Activated CD4-positive, alpha-beta T cell treated with anti-CD3 and anti-CD28 coated beads for 1 hour (primary cell): ENCODE data around the gene PCDH19.
"Not testable (repeated sequence)": the region's sequence is repeated elsewhere in the genome, so short reads cannot be mapped to it uniquely, and the experiment has no call there.

ENCODE experiments used
- DNase-seq: peaks from one replicate; pipeline ENCODE4 v3.0.0-alpha.2; 2020

The PCDH19 gene, protein sequence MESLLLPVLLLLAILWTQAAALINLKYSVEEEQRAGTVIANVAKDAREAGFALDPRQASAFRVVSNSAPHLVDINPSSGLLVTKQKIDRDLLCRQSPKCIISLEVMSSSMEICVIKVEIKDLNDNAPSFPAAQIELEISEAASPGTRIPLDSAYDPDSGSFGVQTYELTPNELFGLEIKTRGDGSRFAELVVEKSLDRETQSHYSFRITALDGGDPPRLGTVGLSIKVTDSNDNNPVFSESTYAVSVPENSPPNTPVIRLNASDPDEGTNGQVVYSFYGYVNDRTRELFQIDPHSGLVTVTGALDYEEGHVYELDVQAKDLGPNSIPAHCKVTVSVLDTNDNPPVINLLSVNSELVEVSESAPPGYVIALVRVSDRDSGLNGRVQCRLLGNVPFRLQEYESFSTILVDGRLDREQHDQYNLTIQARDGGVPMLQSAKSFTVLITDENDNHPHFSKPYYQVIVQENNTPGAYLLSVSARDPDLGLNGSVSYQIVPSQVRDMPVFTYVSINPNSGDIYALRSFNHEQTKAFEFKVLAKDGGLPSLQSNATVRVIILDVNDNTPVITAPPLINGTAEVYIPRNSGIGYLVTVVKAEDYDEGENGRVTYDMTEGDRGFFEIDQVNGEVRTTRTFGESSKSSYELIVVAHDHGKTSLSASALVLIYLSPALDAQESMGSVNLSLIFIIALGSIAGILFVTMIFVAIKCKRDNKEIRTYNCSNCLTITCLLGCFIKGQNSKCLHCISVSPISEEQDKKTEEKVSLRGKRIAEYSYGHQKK (N-terminal part only)

DNA sequence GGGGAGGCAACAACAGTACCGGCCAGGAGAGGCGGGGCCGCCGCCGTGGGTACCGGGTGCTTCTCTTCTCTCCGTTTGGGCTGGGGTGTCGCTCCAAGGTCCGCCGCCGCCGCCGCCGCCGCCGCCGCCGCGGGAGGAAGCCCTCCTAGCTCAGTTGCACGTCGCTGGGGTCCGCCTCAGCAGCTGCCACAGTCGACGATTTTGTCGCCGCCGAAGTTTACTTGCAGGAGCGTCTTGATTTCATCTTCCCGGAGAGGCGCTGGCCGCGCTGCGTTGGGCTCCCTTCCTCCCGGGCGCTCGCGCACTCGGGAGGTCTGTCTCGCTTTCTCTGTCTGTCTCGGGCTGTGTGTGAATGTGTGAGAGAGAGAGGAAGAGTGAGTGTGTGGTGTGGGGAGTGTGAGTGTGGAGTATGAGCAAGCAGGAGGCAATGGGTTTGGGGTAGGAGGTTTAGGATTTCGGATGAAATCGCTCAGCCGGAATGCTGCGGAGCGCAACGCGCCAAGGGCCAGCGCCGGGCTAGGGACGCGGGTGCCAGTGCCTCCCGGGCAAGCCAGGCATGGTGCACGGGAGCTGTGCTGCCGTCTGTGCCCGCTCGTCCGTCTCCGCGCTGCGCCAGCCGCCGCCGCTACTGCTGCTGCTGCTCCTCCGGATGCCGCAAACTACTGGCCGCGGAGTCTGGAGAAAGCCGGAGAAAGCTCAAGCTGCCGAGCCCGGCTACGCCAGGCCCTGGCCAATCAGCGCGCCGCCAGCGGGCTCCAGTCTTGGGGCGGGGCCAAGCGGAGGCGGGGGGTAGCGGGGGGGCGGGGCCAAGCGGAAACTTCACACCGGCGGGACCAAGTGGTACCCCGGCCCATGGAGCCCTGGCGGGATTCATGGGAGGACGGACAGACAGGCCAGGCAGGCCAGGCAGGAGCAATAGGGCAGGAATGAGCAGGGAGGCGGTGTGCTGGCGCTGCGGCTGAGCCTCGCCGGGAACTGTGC lies at the start of gene PCDH19:
Gene PCDH19 (minus strand): TSS at position 664 of the 981 bp plus-strand sequence. CDS start 1,676 bp downstream, outside the sequence.
- DNase-seq = peak; percentile 10

DNA sequence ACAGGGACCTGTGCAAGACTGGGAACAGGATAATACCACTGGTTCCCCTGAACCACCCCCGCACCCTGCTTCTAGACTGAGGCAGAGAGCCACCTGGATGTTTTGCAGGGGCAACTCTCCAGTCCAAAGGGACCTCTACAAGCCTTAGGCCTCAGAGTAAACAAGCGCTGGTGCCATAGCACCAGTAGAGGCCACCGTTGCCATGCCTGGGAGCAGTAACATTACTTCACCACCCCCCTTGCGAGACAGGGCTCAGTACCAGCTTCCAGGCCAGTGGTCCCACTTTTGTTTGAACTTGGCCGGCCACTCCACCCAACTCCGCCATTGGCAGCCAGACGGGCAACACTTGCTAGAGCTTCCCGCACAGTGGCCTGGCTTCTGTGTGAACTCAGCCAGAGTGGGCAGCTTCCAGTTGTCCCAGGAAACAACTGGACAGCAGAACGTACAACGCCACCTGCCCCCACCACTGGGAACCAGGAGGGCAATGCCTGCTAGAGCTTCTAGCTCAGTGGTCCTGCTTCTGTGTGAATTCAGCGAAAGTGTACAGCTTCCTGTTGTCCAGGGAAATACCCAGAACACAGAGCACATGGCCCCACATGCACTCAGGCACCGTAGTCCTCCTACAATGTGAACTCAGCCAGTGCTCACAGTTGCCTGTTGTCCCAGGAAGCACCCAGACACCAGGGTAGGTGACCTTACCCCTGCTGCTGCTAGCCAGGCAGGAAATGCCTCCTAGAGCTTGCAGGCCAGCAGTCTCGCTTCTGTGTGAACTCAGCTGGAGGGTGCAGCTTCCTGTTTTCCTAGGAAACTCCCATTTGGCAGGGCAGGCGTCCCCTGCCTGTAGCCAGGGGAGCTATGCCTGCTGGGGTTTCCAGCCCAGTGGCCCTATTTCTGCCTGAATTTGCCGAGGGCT lies 39.9 kb upstream of the PCDH19 start:
- DNase-seq = no peak

DNA sequence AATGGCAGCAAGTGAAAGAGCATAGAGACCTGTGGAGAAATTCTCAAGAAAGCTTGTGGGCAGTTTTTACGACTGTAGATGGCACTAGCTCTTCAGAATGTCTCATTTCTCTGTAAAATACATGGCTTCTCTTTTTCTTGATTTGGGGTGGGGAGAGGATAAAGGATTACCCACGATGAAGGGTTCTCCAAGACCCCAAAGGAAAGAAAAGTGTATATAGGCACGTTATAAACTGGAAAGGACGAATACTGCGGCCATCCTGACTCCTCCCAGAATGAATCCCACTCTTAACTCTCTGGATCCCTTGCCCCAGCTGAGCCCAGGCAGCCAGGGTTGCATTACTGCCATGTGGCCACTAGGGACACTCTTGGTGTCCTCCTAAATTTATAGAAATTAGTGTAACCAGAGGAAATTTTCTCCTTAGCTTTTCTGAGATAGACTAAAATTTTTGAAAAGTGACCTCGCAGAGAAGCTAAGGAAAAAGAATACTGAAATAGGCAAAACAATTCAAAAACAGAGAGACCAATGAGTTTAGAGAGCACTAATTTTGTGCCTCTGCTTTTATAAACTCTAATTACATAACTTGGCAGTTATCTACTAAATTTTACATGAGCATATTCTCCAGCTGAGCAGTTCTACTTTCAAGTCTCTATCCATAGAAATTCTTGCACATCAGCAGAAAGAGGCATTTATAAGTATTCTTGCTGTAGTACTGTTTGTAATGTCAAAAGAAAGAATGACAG lies 37.8 kb upstream of the PCDH19 start:
- no peak for DNase-seq

DNA sequence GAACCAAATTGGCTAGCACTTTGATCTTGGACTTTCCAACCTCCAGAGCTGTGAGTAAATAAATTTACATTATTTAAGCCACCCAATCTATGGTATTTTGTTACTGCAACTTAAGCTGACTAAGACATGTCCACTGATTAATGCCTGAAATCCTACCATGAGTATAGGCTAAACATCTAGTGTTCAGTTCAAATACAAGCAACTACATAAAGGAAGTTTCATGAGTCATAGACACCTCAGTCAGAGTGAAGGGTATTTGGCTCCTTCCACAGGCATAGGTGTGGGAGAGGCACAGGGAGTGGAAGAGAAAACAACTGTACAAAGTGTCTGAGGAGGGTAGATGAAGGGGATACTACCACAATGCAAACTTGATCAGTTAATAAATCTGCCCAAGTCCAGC lies 35.5 kb upstream of the PCDH19 start:
- no peak for DNase-seq

DNA sequence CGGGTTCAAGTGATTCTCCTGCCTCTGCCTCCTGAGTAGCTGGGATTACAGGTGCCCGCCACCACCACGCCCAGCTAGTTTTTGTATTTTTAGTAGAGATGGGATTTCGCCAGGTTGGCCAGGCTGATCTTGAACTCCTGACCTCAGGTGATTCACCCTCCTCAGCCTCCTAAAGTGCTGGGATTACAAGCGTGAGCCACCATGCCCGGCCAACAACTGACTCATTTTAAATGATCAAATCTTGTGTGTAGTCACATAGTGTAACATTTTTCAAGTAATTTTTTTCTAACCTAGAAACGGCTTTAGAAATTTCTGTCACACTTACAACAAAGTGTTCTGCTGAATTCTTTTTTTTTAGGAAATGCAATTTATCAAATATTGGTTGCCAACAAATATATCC lies 31.2 kb upstream of the PCDH19 start:
- not testable (repeated sequence) for DNase-seq

DNA sequence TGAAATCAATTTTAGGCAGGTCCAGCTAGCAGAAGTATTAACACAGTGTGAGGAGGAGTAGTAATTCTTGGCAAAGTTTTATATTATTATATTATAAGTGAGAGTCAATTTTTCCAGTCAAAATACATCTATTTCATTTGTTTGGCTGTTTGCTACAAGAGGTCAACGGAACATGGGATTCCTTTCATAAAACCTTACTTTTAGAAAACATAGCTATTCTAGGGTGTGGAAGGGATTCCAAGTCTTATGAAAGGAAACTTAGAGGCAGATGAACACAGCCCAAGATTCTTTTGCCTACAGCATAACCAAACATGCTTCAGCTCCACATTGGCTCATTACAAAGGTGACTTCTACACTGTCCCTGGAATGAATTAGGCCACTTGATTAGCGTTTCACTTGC lies 29.9 kb upstream of the PCDH19 start:
- DNase-seq = no peak

- no peak for DNase-seq
Observed at GRCh38 chrX:100435726-100436125, 25.7 kb upstream of the PCDH19 start.

- DNase-seq = no peak
Observed at GRCh38 chrX:100424012-100424411, 13.9 kb upstream of the PCDH19 start.

- no peak for DNase-seq
Observed at GRCh38 chrX:100418556-100418955, 8.5 kb upstream of the PCDH19 start.

- no peak for DNase-seq
Observed at GRCh38 chrX:100417681-100418080, 7.6 kb upstream of the PCDH19 start.

DNA sequence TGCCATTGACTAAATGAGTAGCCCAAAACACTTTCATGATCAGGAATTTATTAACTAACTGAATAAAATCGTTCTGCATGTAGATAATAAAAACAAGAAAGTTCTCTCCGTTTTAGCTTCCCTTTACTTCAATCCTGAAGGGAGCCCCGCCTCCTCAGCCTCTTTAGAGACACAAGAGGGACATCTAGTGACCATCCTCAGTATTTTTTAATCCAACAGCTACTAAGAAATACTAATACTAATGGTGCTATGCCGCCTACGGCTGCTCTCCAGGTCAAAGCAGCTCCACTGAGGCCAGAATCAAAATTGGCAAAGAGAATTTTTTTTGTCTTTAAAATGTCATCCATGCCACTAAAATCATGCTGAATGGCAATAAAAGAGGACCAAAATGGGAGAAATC lies 3.2 kb upstream of the PCDH19 start:
- no peak for DNase-seq

DNA sequence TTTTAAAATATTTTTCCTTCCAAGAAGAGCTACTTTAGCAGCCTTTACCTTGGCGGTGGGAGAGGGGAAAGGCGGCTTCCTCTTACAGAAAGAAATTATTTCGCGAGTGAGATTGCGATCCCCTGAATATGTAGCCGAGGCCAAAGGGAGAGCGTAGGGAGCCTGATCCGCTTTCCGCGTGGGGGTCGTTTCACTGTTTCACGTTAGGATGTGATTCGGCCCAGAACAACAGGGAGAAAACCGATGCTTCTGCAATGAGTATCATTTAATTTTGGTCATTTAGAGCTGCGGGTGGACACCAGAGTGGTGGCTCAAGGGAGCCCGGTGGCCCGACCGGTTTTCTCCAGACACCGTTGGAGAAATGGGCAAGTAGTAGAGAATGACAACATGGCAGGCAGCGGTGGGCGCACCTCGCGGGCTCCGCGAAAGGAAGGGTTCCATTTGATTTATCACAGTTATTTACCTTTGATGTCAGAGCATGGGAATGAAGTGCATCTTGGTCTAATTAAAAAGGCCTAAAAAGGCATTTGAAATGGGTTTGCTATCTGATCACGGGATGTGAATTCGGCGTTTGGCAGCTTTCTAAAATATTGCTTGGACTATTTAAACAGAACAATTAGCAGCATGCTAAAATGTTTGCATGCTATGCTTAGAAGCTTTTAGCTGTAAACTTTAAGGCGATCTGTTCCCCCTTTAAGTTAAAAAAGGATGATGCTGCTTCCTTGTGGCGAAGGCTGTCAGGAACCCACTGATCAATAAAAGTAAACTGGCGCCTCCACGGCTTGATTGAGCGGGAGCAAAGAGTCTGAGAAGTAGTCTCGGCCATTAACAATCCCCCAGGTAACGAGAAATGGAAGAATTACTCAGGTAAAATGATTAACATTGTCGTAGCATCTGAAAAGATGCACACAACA lies 2.0 kb upstream of the PCDH19 start:
- no peak for DNase-seq

GRCh38 chrX:100410901-100411801 lies 1.1 kb upstream of the PCDH19 start:
- no peak for DNase-seq

DNA sequence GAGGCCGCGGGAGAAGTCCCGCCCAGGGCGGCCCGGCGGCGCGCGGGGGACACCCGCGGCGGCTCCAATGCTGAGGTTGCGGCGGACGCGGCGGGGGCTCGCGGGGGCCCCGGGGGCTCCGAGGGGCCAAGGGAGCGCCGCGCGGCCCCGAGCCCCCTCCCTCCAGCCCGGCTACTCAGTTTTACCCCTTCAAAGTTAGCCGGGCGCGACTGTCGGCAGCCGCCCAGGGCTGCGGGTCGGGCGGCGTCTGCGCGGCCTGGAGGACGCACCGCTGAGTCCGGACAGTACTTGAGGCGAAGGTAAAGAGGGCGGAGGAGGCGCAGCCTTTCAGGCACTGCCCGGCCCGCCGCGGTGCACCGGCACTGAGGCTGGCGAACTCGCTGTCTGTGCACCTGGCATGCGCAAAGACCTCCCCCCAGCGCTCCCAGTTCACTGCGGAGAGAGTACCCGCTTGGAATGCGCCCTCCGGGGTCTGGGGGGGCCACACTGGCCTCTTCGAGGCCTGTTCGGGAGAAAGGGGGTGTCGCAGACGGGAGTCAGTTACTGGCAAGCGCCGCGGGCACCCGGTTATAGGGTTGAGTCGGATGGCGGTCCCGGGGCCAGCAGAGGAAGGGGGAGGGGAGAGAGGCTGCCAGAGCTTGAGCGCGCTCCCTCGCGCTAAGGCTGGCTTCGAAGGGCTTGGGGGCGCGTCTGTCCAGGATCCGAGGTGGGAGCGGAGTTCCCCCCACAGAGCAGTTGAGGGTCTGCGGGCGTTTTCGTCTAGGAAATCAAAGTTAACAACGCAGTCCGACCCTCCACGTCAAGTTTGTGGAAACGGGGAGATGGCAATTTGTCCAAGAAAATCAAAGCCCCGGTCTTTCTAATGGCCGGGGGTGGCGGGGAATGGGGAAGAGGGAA lies 1.1 kb downstream of the PCDH19 start:
- DNase-seq = no peak

DNA sequence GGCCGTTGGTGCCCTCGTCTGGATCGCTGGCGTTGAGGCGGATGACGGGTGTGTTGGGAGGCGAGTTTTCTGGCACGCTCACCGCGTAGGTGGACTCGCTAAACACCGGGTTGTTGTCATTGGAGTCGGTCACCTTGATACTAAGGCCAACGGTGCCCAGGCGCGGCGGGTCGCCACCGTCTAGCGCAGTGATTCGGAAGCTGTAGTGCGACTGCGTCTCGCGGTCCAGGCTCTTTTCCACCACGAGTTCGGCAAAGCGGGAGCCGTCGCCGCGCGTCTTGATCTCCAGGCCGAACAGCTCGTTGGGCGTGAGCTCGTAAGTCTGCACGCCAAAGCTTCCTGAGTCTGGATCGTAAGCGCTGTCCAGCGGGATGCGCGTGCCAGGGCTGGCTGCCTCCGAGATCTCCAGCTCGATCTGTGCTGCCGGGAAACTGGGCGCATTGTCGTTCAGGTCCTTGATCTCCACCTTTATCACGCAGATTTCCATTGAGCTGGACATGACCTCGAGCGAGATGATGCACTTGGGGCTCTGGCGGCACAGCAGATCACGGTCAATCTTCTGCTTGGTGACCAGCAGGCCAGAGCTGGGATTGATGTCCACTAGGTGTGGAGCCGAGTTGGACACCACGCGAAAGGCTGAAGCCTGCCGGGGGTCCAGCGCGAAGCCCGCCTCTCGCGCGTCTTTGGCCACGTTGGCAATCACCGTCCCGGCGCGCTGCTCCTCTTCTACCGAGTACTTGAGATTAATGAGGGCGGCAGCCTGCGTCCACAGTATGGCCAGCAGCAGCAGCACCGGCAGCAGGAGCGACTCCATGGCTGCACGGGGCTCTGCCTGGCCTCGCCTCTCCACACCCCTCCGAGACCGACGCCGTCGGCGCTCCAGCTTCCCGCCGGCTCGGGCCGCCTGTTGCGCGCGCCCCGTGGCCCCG lies 2.0 kb downstream of the PCDH19 start:
- DNase-seq = no peak

DNA sequence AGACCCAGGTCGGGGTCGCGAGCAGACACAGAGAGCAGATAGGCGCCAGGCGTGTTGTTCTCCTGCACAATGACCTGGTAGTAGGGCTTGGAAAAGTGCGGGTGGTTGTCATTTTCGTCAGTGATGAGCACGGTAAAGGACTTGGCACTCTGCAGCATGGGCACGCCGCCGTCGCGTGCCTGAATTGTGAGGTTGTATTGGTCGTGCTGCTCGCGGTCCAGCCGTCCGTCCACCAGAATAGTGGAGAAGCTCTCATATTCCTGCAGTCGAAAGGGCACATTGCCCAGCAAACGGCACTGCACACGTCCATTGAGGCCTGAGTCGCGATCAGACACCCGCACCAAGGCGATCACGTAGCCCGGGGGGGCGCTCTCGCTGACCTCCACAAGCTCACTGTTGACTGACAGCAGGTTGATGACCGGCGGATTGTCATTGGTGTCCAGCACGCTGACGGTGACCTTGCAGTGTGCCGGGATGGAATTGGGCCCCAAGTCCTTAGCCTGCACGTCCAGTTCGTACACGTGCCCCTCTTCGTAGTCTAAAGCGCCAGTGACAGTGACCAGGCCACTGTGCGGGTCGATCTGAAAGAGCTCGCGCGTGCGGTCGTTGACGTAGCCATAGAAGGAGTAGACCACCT lies 2.8 kb downstream of the PCDH19 start:
- DNase-seq = no peak
